ENCODE results near the gene C6. TPM values are rescaled to one million over a fixed set of nuclear protein-coding genes. Genes with fewer than 3 reads are reported as not detected.

The C6 gene
- total RNA-seq, 1 experiment from 2014 or later: not detected

DNA sequence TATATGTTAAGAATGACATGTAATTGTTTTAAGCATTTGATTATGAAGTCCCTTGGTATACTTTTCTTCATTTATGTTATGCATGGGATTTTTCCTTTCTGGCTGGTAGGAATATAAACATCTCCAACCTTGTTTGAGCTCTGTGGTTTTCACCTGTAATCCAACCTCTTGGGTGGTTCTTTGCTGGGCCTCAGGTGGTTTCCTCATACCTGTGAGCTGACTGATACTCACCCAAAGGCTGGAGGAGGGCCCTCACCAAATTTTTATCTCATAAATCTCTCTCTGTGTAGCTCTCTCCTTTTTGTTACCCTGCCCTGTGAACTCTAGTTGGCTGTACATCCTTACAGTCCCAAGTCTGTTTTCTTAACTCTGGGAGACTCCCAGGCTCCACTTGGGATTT is 39.8 kb upstream of the C6 start:
- no peak overlapping the region for H3K14ac ChIP-seq (ENCODE audit: insufficient read depth, low read length)
- H3K79me1 ChIP-seq (ENCODE audit: insufficient read depth, low read depth, low read length, poor library complexity, severe bottlenecking): no peaks in the 10 kb centered on the region
- no peak overlapping the region for H3K56ac ChIP-seq (ENCODE audit: insufficient read length, low read depth, low read length)
- H3K18ac ChIP-seq (ENCODE audit: insufficient read length, low read depth, low read length): no peak overlapping the region
- no peaks in the 10 kb centered on the region for H3K79me2 ChIP-seq (ENCODE audit: insufficient read depth, low read length)
- no peak overlapping the region for H3K9ac ChIP-seq (ENCODE audit: extremely low read depth, insufficient read length, low read length)
- no peak overlapping the region for H2BK15ac ChIP-seq (ENCODE audit: low read depth, low read length)
- no peak overlapping the region for H3K4me3 Mint-ChIP-seq
- no peaks in the 10 kb centered on the region for H3K27me3 ChIP-seq (ENCODE audit: insufficient read depth, low read length)
- no peak overlapping the region for H2AFZ ChIP-seq (ENCODE audit: low read length)
- H3K23me2 ChIP-seq (ENCODE audit: insufficient read length, low read depth, low read length, poor library complexity, severe bottlenecking): no peaks in the 10 kb centered on the region
- no peak overlapping the region for H2BK5ac ChIP-seq (ENCODE audit: insufficient read length, low read length)
- H4K20me1 ChIP-seq (ENCODE audit: control insufficient read depth, insufficient read depth, insufficient read length): no peaks in the 10 kb centered on the region
- no peak overlapping the region for H3K27ac Mint-ChIP-seq
- no peaks in the 10 kb centered on the region for H3K4me1 ChIP-seq (ENCODE audit: insufficient read depth, low read length)
- no peak overlapping the region for H4K8ac ChIP-seq (replicated peaks; ENCODE audit: insufficient read length, low read depth, low read length)
- peaks cover 0 to 3% of the 10 kb centered on the region in 2 experiments; a peak in 2 of 5 replicates for H3K9me3 Mint-ChIP-seq
- TF ChIP-seq, protein P1, sequence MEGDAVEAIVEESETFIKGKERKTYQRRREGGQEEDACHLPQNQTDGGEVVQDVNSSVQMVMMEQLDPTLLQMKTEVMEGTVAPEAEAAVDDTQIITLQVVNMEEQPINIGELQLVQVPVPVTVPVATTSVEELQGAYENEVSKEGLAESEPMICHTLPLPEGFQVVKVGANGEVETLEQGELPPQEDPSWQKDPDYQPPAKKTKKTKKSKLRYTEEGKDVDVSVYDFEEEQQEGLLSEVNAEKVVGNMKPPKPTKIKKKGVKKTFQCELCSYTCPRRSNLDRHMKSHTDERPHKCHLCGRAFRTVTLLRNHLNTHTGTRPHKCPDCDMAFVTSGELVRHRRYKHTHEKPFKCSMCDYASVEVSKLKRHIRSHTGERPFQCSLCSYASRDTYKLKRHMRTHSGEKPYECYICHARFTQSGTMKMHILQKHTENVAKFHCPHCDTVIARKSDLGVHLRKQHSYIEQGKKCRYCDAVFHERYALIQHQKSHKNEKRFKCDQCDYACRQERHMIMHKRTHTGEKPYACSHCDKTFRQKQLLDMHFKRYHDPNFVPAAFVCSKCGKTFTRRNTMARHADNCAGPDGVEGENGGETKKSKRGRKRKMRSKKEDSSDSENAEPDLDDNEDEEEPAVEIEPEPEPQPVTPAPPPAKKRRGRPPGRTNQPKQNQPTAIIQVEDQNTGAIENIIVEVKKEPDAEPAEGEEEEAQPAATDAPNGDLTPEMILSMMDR (conservative IDR thresholded peaks at IDR 0.05): no peak
- peaks cover 0 to 2% (median 0%) of the 10 kb centered on the region in 3 experiments; a peak in 1 of 7 replicates for H3K36me3 Mint-ChIP-seq (ENCODE audit: insufficient read depth in 1 of 3, low read depth in 3 of 3)
- H4K91ac ChIP-seq (ENCODE audit: insufficient read length, low read depth, low read length): no peak overlapping the region
- no peak overlapping the region for H3K4ac ChIP-seq (ENCODE audit: low read depth, low read length)
- no peak overlapping the region for H3T11ph ChIP-seq (ENCODE audit: low read length)
- H3K9me3 ChIP-seq (ENCODE audit: control insufficient read depth, low read depth, low read length): no peaks in the 10 kb centered on the region
- H2BK12ac ChIP-seq (ENCODE audit: insufficient read length, low read depth, low read length): no peak overlapping the region
- H2BK20ac ChIP-seq (ENCODE audit: low read depth, low read length, poor library complexity, severe bottlenecking): no peak overlapping the region
- peaks cover 10 to 12% of the 10 kb centered on the region in 2 experiments for H3K4me1 Mint-ChIP-seq
- no peak overlapping the region for H4K5ac ChIP-seq (ENCODE audit: insufficient read length, low read depth, low read length)
- no peak overlapping the region for H3K27ac ChIP-seq (ENCODE audit: insufficient read length, low read depth, low read length)
- no peak overlapping the region for H3K4me2 ChIP-seq (ENCODE audit: insufficient read depth, insufficient read length, low read length)
- no peak for DNase-seq
- H3K27me3 Mint-ChIP-seq (ENCODE audit: low read depth): no peaks in the 10 kb centered on the region
- H2AK5ac ChIP-seq (ENCODE audit: insufficient read length, low read length): no peak overlapping the region
- H2BK120ac ChIP-seq (ENCODE audit: low read depth, low read length, poor library complexity, severe bottlenecking): no peak overlapping the region
- no peak overlapping the region for H3K23ac ChIP-seq (ENCODE audit: insufficient read length, low read depth, low read length)
